ENCODE results near the gene SLC6A16.
"Not testable (repeated sequence)": the region's sequence is repeated elsewhere in the genome, so short reads cannot be mapped to it uniquely, and the experiment has no call there.

SLC6A16 gene

GRCh38 chr19:49344505-49345423, 19.8 kb upstream of the SLC6A16 start:
- FAIRE-seq = no peak

- no peak for FAIRE-seq
These were observed 18.1 kb upstream of the SLC6A16 start for GRCh38 chr19:49343123-49343522.

- no peak for FAIRE-seq
These were observed 17.3 kb upstream of the SLC6A16 start for GRCh38 chr19:49342291-49342721.

GRCh38 chr19:49340865-49341718, 16.1 kb upstream of the SLC6A16 start:
- FAIRE-seq = no peak

GRCh38 chr19:49340069-49340864, 15.3 kb upstream of the SLC6A16 start:
- no peak for FAIRE-seq

- no peak for FAIRE-seq
These were observed 14.5 kb upstream of the SLC6A16 start for GRCh38 chr19:49339301-49340068.

- FAIRE-seq = no peak
These were observed 13.8 kb upstream of the SLC6A16 start for GRCh38 chr19:49338691-49339300.

GRCh38 chr19:49338023-49338677, 13.2 kb upstream of the SLC6A16 start:
- no peak for FAIRE-seq

- FAIRE-seq = no peak
These were observed 12.5 kb upstream of the SLC6A16 start for GRCh38 chr19:49337267-49338022.

GRCh38 chr19:49336482-49337266, 11.7 kb upstream of the SLC6A16 start:
- no peak for FAIRE-seq

- no peak for FAIRE-seq
These were observed 10.9 kb upstream of the SLC6A16 start for GRCh38 chr19:49335784-49336481.

- FAIRE-seq = no peak
These were observed 10.2 kb upstream of the SLC6A16 start, which contains the start of gene CD37 for GRCh38 chr19:49335071-49335783. TSS of gene CD37 (plus strand) at chr19:49335406. CDS start at chr19:49335541, 135 bp downstream.

- FAIRE-seq = no peak
These were observed 8.9 kb upstream of the SLC6A16 start for GRCh38 chr19:49333811-49334288.

- FAIRE-seq = no peak
These were observed 8.4 kb upstream of the SLC6A16 start for GRCh38 chr19:49333418-49333805.

GRCh38 chr19:49332691-49333417, 7.9 kb upstream of the SLC6A16 start:
- FAIRE-seq = not testable (repeated sequence)

GRCh38 chr19:49331616-49332055, 6.6 kb upstream of the SLC6A16 start:
- FAIRE-seq = peak; percentile 56

- FAIRE-seq = not testable (repeated sequence)
These were observed 6.2 kb upstream of the SLC6A16 start for GRCh38 chr19:49331187-49331586.
